Glomerular visceral epithelial cell (primary cell): Measurements from ENCODE around the gene OPA1.
A peak's percentile ranks its signal among the peaks of the same experiment; 100 is the strongest.
"Not testable (repeated sequence)": the region's sequence is repeated elsewhere in the genome, so short reads cannot be mapped to it uniquely, and the experiment has no call there.

Source experiments
- DNase-seq: peaks from one replicate; pipeline ENCODE4 v3.0.0-alpha.2; 2016; ENCODE audit errors: extremely low spot score

Gene OPA1

DNA sequence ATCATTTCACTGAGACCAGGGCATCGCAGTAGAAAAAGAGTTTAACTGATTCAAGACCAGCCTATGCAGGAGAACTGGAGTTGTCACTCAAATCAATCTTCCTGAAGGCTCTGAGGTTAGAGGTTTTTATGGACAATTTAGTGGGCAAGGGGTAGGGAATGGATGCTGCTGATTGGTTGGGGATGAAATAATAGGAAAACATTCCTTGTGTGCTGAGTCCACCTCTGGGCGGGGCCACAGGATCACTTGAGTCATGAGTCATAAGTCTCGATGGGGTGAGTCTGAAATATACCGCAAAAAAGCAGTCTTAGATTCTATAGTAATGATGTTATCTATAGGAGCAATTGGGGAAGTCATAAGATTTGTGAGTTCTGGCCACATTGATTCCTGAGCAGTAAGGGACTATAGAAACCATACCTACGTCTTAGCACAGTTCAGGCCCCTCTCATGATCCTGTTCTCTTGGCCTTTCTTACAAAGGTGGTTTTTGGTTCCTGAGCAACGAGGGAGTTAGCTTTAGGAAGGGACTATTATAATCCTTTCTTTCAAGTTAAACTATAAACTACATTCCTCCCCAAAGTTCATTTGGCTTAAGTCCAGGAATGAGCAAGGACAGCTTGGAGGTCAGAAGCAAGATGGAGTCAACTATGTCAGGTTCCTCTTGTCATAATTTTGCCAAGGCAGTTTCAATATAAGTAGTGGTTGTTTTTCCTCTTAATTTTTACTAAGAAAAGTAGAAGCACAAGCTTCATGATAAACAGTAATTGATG is 2.7 kb upstream of the OPA1 start:
- DNase-seq, result peak; percentile 65

DNA sequence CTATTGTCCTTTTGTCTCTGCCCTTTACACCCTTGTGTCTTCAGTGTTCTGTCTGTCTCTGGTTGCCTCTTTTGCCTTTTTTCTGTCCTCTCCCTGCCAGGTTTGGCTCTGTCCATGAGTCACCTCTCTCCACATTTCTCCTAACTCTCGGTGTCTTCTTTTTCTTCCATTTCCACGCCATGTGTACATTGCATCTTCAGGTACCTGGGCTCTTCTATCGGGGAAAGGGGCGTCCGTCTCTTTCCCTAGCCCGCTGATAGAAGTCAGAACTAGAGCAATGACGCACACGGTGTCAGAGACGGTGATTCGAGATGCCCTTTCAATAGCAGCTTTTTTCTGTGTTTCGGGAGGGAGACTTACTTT is 641 bp downstream of the OPA1 start:
- DNase-seq, result peak; percentile 21

DNA sequence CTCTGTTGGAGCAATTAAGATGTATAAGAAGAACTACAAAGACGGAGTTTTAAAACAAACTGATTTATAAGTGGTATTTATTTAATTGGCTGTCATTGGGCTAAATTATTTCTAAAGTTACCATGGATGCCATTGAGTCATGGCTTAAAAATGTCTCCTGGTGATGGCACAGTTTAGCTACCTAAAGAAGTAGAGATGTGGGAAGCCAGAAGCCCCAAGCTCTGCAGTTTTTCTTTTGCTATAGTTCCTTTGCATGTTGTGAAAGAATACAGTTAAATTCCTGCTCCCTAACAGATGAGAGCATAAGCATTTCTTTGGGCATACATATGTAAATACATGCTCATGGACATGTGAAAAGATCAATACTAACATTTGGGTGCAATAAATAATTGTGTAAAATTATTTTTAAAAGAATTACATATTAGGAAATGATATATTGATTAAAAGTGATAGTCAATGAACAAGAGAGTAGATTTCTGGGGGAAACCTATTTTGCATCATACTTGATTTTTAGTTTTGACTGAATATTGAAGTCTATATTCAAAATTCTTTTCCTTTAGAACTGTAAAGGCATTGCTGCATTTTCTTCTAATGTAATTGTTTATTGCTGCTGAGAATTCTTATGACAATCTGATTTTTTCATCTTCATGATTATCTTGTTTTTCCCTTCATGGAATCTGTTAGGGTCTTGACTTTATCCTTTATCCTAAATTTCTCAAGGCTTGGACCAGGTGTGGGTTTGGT is 2.1 kb downstream of the OPA1 start:
- peak; percentile 30 for DNase-seq

DNA sequence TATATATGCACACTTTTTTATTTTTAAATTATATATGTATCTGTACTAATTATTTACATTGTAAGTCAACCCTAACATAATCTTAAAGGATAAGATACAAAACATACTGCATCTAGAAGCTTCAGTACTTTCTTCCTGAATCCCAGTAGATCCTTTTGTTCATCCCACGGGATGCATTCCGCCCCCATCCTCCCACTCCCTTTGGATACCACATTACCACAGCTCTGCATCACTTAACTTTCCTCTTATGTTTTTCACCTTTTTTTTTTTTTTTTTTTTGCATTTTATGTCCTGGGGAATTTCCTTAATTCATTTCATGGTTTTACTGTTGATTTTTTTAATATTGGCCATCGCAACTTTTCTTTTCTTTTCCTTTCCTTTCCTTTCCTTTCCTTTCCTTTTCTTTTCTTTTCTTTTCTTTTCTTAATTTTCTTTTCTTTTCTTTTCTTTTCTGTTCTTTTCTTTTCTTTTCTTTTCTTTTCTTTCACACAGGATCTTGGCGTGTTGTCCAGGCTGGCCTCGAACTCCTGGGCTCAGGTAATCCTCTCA is 3.0 kb downstream of the OPA1 start:
- no peak for DNase-seq

DNA sequence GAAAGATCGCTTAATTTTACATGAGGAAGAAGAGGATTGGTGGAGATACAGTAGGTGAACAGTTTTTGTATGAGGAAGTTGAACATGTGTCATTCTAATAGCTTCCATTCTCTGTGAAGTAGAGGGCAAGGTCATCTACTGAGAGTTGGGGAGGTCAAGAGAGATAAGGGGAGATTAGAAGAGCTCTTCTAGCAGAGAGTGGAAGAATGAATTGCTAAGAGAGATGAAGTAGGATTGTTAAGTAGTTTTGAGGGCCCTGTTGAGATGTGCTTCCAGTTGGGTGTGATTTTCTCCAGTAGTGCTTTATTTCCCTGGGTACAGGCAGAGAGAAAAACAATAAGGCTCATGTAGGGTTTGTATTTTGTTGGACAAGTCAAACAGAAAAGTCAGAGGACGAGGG is 5.2 kb downstream of the OPA1 start:
- no peak for DNase-seq

DNA sequence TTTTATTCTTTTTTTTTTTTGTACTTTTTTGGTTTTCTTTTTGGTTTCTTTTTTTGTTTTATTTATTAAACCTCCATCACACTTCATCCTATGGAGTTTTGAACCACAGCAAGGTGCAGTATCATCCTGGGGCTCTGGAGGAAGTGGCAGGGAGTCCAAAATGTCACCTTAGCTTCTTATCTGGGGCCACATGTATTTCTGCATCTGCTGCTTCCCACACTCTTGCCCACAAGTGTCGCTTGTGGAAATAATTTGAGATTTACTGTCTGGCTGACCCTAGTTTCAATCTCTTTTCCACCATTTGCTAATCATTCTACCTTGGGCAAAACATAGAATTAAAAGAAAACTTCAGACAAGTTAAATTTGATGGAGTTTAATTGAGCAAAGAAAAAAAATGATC is 6.4 kb downstream of the OPA1 start:
- DNase-seq, result no peak

DNA sequence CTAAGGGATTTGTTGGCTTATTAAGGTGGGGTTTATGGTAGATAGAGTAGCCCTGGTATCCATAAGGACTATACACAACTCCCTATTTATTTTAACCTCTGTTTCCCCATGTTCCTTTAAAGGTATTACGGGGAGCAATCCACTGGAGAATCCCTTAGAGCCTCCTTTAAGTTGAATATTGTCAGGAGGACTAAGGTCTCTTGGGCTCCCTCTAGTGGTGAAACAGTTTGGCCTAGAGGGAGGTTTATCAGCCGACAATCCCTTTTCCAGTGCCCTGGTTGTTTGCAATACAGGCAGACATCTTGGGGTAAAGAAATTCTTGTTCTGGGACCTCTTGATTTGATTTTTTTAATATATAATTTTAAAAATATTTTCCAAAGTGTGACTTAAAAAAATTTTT is 12.9 kb downstream of the OPA1 start:
- DNase-seq, result peak; percentile 71

DNA sequence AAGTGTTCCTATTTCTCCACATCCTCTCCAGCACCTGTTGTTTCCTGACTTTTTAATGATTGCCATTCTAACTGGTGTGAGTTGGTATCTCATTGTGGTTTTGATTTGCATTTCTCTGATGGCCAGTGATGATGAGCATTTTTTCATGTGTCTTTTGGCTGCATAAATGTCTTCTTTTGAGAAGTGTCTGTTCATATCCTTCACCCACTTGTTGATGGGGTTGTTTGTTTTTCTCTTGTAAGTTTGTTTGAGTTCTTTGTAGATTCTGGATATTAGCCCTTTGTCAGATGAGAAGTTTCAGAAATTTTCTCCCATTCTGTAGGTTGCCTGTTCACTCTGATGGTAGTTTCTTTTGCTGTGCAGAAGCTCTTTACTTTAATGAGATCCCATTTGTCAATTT is 13.9 kb downstream of the OPA1 start:
- not testable (repeated sequence) for DNase-seq

DNA sequence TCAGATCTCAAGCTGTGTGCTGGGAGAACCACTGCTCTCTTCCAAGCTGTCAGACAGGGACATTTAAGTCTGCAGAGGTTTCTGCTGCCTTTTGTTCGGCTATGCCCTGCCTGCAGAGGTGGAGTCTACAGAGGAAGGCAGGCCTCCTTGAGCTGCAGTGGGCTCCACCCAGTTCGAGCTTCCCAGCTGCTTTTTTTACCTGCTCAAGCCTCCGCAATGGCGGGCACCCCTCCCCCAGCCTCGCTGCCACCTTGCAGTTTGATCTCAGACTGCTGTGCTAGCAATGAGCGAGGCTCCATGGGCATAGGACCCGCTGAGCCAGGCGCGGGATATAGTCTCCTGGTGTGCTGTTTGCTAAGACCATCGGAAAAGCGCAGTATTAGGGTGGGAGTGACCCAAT is 17.5 kb downstream of the OPA1 start:
- DNase-seq, result not testable (repeated sequence)

DNA sequence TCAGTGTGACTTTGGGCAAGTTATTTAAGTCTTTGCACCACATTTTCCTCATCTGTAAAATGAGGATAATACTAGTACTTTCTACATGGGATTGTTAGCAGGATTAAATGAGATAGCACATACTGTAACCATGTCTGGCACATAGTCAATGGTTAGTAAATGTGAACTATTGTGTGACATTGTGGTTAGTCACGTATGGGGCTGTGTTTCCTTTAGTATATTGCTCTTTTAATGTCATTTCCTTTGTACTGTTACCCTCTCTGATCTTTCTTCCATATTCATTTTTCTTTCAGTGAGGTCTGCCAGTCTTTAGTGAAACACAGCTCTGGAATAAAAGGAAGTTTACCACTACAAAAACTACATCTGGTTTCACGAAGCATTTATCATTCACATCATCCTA is 21.4 kb downstream of the OPA1 start:
- no peak for DNase-seq

DNA sequence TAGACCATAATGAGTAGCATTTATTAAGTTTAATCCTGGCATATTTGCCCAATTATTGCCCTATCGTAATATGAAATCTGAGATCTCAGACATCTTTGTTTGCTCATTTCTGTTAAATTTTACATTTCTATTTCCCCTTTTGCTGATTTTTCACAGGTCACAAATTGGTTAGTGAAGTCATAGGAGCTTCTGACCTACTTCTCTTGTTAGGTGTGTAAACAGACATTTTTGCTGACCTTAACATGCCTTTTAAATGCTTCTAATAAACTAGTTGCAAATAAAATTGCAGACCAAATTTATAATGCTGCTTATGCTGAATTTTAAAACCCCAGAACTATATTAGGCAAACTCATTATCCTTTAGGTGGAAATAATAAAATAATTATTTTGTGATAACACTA is 24.6 kb downstream of the OPA1 start:
- DNase-seq, result no peak

DNA sequence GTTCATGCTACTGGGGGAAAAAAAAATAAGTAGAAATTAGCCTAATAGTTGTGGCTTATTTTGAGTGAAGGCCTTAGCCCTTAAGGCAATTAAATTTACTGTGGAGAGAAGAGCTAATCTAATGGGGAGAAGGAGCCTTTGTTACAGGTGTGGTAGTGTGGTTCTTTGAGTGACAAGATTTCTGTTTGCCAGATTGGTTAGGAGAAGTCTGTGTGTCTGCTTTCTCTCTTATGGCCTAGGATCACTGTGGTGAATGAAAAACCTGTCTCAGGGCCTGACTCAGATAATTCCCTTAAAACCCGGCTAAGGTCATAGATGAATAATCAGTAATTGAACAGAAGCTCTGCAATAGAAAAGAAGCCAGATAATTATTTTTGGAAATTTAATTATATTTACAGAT is 27.0 kb downstream of the OPA1 start:
- no peak for DNase-seq

DNA sequence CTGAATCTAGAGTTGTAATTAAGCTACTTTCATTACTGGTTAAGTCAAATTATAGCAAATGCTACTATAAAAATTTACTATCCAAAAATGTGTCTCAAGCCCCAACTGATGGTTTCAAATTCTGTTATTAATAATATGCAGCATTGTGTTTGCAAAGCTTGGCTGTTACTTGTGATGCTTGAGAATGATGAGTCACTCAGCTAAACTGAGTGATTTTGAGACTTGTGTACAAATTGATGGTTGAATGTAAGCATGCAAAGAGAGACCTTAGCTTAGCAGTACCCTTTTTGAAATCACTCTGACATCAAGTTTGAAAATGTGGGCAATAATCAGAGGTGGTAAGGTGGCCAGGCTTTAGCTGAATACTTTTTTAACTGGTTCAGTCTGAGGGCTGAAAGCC is 27.6 kb downstream of the OPA1 start:
- no peak for DNase-seq

DNA sequence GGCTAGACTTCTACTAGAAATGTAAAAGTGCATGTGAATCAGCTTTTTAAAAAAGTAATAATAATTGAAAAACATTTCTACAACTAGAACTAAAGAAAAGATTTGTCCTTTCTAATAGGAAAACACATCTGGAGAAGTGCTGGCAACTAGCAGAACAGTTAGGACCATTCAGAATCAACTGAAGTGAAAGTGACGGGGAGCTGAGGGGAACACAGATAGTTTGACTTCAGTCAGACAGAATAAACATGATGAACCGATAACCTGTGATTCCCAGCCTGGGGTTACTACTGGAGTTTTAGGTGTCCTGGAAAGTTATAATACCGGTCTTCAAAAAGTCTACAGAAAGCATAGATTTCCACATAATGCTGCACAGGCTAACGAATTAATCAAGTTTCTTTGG is 28.1 kb downstream of the OPA1 start:
- no peak for DNase-seq

DNA sequence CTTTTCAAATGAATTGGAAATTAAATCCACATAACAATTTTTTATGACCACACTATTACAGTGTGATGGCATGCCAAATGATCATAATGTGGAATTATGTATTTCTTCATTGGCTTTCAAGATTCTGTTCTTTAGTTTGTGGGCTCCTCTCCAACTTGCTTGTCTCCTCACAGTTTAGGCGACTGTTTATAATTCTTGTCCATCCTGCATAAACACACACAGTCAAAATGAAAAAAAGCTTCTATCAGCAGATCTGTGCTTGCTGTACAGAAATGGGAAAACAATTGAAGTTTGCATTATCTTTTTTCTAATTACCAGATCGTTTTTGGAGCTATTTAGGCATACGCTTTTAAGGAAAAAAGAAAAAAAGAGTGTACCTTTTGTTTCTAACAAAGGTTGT is 37.0 kb downstream of the OPA1 start:
- DNase-seq, result no peak

DNA sequence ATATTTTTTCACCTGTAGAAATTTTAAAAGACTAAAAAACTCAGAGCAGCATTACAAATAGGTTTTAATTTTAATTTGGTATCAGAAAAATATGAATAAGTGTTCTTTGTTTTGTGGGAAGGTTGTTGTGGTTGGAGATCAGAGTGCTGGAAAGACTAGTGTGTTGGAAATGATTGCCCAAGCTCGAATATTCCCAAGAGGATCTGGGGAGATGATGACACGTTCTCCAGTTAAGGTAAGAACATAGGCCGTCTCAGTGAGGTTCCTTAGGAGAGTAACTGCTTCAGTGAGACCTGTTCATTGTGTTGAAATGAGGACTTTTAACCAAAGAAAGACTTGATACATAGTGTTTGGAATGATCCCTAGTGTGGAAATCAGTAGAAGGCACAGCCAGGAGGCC is 44.8 kb downstream of the OPA1 start:
- no peak for DNase-seq

DNA sequence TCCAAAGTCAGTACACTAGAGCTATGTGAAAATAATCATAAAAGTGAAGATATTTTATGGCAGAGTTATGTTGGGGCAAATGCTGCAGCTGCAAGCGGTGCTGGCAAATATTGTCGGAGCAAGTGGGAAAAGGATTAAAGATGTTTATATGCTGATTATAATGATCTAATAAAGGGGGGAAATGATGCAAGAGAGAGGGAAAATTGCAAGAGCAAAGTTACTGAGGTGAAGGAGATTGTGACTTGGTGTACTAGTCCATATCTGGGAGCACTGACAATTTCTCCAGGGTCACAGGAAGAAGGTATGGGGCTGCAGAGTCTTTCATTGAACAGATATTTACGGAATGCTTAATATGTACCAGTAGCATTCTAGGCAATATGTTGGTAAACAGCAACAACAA is 45.8 kb downstream of the OPA1 start:
- no peak for DNase-seq

DNA sequence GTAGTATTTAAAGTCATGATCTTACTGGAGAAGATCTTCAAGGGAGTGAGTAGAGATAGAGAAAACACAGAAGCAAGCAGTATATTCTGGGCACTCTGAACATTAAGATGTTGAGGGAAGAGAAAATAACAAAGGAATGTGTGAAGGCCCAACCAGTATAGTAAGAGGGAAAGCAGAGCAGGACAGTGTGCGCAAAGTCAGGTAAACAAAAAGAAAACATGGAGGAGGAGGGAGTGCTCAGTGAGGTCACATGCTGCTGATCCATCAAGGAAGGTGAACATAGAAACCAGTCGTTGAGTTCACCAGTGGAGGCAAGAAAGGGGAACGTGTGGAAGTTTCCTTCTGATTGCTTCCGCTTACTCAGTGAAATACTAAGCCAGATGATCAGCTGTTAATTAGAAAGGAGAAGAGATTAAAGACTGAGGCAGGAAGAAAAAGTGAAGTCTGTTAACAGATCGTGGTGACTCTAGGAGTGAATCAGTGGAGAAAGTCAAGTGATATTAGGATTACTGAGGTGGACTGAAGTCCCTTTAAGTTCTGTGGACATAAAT is 47.2 kb downstream of the OPA1 start:
- no peak for DNase-seq

DNA sequence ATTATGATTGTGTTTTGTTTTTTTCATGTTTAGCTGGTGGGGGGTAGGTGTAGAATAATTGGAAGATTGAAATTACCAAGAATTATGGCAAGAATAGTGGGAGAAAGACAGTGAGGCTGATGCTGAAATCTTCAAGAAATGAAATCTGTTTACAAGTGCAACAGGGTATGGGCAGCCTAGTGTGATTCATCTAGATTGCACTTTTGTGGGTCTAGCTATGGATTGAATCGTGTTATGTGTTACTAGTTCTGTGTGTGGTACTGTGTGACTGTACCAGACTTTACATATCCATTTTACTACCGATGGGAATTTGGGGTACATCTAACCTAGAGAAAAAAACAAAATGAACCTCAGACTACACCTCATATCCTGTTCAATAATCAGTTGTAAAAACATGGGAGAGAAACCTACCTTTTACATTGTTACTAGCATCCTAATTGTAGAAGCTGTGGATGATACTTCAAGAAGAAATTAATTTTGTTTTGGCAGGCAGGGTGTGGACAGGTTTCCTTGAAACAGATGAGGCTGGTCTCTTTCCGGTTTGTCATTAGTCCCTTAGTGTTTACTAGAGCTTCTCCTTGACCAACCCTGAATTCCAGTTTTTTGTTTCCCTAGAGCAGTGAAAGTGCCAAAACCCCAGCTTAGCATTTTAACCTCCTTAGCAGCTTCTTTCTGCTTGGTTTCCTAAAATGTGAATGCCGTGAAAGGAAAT is 47.9 kb downstream of the OPA1 start:
- DNase-seq, result no peak

DNA sequence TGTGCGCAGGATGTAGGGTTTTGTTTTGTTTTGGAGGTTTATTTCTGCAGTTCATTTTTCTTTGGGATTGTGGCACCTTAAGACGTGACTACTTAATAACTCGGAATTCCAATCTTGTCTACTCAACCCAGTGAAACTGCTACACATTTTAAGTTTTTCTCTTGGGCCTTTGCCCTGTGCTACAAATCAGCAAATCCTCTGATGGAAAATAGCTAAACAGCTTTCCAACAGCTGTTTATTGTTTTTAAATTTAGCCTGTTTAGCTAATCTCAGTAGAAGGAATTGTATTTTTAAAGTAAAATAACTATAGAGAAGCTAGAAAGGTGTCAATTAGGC is 48.4 kb downstream of the OPA1 start:
- no peak for DNase-seq

DNA sequence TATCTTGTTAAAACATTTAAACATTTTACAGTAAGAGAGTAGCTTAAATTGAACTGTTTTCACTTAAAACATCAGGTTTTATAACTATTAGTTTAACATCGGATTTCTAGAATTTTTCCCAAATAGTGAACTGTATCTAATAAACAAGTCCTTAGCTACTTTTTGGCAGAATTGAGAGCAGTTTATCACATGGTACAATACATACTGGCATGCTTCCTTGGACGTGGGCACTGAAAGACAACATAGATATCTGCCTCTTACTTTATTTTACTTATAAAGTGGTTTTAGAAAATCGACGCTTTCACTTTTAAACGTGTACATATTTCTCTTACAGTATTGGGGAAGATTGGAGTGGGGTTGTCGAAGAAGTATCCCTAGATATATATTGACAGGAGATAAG is 52.8 kb downstream of the OPA1 start:
- no peak for DNase-seq

DNA sequence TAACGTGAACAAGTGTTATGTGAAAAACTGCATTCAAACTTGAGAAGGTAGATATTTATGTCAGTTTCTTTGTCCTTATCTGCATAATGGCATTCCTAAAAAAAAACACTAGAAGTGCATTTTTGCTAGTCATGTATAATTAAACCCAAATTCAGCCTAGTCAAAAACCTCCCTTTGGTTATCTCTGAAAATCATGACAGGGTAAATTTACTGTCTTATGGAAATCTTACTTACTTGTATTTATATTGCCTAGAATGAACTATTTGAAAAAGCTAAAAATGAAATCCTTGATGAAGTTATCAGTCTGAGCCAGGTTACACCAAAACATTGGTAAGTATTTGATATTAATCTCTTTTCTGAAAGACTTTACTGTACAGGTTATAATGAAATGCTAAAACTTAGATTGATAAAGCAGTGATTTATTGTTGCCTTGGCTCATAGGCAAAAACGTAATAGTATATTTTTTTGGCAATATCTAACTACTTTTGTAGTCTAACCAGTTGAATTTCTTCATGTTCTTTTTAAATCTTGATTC is 55.6 kb downstream of the OPA1 start:
- no peak for DNase-seq
